ENCODE measurements around the gene GGA2.
"Not testable (repeated sequence)": the region's sequence is repeated elsewhere in the genome, so short reads cannot be mapped to it uniquely, and the experiment has no call there.

GGA2 gene

GRCh38 chr16:23478566-23478965 is 31.7 kb downstream of the GGA2 start:
- Histone ChIP-seq H3K9ac (ENCODE audit: low read length) (no peak overlapping the region), H3K4me1 (ENCODE audit: control insufficient read depth, insufficient read depth, low read length) (no peaks in the 10 kb centered on the region), H3K4me3 (ENCODE audit: low read length) (no peak overlapping the region), H3K27me3 (ENCODE audit: control insufficient read depth, insufficient read depth, low read length) (no peaks in the 10 kb centered on the region), H3K27ac (ENCODE audit: low read depth, low read length) (no peak overlapping the region), H3K36me3 (ENCODE audit: control insufficient read depth, insufficient read depth, low read length) (peaks cover 36% of the 10 kb centered on the region)

- Histone ChIP-seq H3K27ac (ENCODE audit: low read depth, low read length) (no peak overlapping the region), H3K36me3 (ENCODE audit: control insufficient read depth, insufficient read depth, low read length) (peaks cover 36% of the 10 kb centered on the region), H3K4me1 (ENCODE audit: control insufficient read depth, insufficient read depth, low read length) (no peaks in the 10 kb centered on the region), H3K27me3 (ENCODE audit: control insufficient read depth, insufficient read depth, low read length) (no peaks in the 10 kb centered on the region), H3K4me3 (ENCODE audit: low read length) (no peak overlapping the region), H3K9ac (ENCODE audit: low read length) (no peak overlapping the region)
Measured at GRCh38 chr16:23476289-23476688, 34.0 kb downstream of the GGA2 start.

GRCh38 chr16:23469814-23470213 is 40.5 kb downstream of the GGA2 start:
- H3K4me3 ChIP-seq (ENCODE audit: low read length): no peak overlapping the region
- no peak overlapping the region for H3K9ac ChIP-seq (ENCODE audit: low read length)
- H3K36me3 ChIP-seq (ENCODE audit: control insufficient read depth, insufficient read depth, low read length): peaks cover 36% of the 10 kb centered on the region
- H3K27me3 ChIP-seq (ENCODE audit: control insufficient read depth, insufficient read depth, low read length): no peaks in the 10 kb centered on the region
- no peaks in the 10 kb centered on the region for H3K4me1 ChIP-seq (ENCODE audit: control insufficient read depth, insufficient read depth, low read length)
- no peak overlapping the region for H3K27ac ChIP-seq (ENCODE audit: low read depth, low read length)

GRCh38 chr16:23466162-23466885 is 44.0 kb downstream of the GGA2 start:
- H3K4me1 ChIP-seq (ENCODE audit: control insufficient read depth, insufficient read depth, low read length): peaks cover 4% of the 10 kb centered on the region
- no peaks in the 10 kb centered on the region for H3K27me3 ChIP-seq (ENCODE audit: control insufficient read depth, insufficient read depth, low read length)
- peaks cover 25% of the 10 kb centered on the region for H3K36me3 ChIP-seq (ENCODE audit: control insufficient read depth, insufficient read depth, low read length)
- H3K9ac ChIP-seq (ENCODE audit: low read length): no peak overlapping the region
- H3K27ac ChIP-seq (ENCODE audit: low read depth, low read length): no peak overlapping the region
- H3K4me3 ChIP-seq (ENCODE audit: low read length): no peak overlapping the region

- no peak overlapping the region for H3K9ac ChIP-seq (ENCODE audit: low read length)
- H3K4me1 ChIP-seq (ENCODE audit: control insufficient read depth, insufficient read depth, low read length): peaks cover 4% of the 10 kb centered on the region
- no peak overlapping the region for H3K4me3 ChIP-seq (ENCODE audit: low read length)
- no peaks in the 10 kb centered on the region for H3K27me3 ChIP-seq (ENCODE audit: control insufficient read depth, insufficient read depth, low read length)
- no peak overlapping the region for H3K27ac ChIP-seq (ENCODE audit: low read depth, low read length)
- peaks cover 25% of the 10 kb centered on the region for H3K36me3 ChIP-seq (ENCODE audit: control insufficient read depth, insufficient read depth, low read length)
Measured at GRCh38 chr16:23465179-23465578, 45.1 kb downstream of the GGA2 start.

GRCh38 chr16:23464196-23464595 is 46.1 kb downstream of the GGA2 start:
- H3K4me3 ChIP-seq (ENCODE audit: low read length): no peak overlapping the region
- H3K4me1 ChIP-seq (ENCODE audit: control insufficient read depth, insufficient read depth, low read length): peaks cover 4% of the 10 kb centered on the region
- H3K36me3 ChIP-seq (ENCODE audit: control insufficient read depth, insufficient read depth, low read length): peaks cover 16% of the 10 kb centered on the region
- H3K9ac ChIP-seq (ENCODE audit: low read length): no peak overlapping the region
- no peak overlapping the region for H3K27ac ChIP-seq (ENCODE audit: low read depth, low read length)
- no peaks in the 10 kb centered on the region for H3K27me3 ChIP-seq (ENCODE audit: control insufficient read depth, insufficient read depth, low read length)

- H3K27ac ChIP-seq (ENCODE audit: low read depth, low read length): peak overlapping the region; percentile 13
- not testable (repeated sequence) for H3K9ac ChIP-seq (ENCODE audit: low read length); H3K4me3 ChIP-seq (ENCODE audit: low read length); H3K27me3 ChIP-seq (ENCODE audit: control insufficient read depth, insufficient read depth, low read length); H3K4me1 ChIP-seq (ENCODE audit: control insufficient read depth, insufficient read depth, low read length)
- peaks cover 10% of the 10 kb centered on the region for H3K36me3 ChIP-seq (ENCODE audit: control insufficient read depth, insufficient read depth, low read length)
Measured at GRCh38 chr16:23462994-23463393, 47.3 kb downstream of the GGA2 start.

GRCh38 chr16:23453338-23454052 is 56.8 kb downstream of the GGA2 start:
- Histone ChIP-seq H3K4me1 (ENCODE audit: control insufficient read depth, insufficient read depth, low read length) (peaks cover 2% of the 10 kb centered on the region), H3K9ac (ENCODE audit: low read length) (no peak overlapping the region), H3K36me3 (ENCODE audit: control insufficient read depth, insufficient read depth, low read length) (no peaks in the 10 kb centered on the region), H3K4me3 (ENCODE audit: low read length) (peak overlapping the region; percentile 91), H3K27ac (ENCODE audit: low read depth, low read length) (no peak overlapping the region), H3K27me3 (ENCODE audit: control insufficient read depth, insufficient read depth, low read length) (no peaks in the 10 kb centered on the region)

- Histone ChIP-seq H3K4me1 (ENCODE audit: control insufficient read depth, insufficient read depth, low read length) (peaks cover 2% of the 10 kb centered on the region), H3K27ac (ENCODE audit: low read depth, low read length) (peak within 1 kb of the TSS; percentile 83), H3K4me3 (ENCODE audit: low read length) (peak within 1 kb of the TSS; percentile 91), H3K9ac (ENCODE audit: low read length) (peak within 1 kb of the TSS; percentile 47), H3K36me3 (ENCODE audit: control insufficient read depth, insufficient read depth, low read length) (no peaks in the 10 kb centered on the region), H3K27me3 (ENCODE audit: control insufficient read depth, insufficient read depth, low read length) (no peaks in the 10 kb centered on the region)
Measured at GRCh38 chr16:23452572-23453337, 57.5 kb downstream of the GGA2 start, which contains the start of gene COG7. COG7 (minus strand) TSS chr16:23453189; CDS start chr16:23452994, 195 bp downstream.

- Histone ChIP-seq H3K4me3 (ENCODE audit: low read length) (peak overlapping the region; percentile 91), H3K27me3 (ENCODE audit: control insufficient read depth, insufficient read depth, low read length) (no peaks in the 10 kb centered on the region), H3K9ac (ENCODE audit: low read length) (peak overlapping the region; percentile 47), H3K36me3 (ENCODE audit: control insufficient read depth, insufficient read depth, low read length) (no peaks in the 10 kb centered on the region), H3K4me1 (ENCODE audit: control insufficient read depth, insufficient read depth, low read length) (peaks cover 2% of the 10 kb centered on the region), H3K27ac (ENCODE audit: low read depth, low read length) (peak overlapping the region; percentile 83)
Measured at GRCh38 chr16:23452221-23452571, 58.1 kb downstream of the GGA2 start.

- no peaks in the 10 kb centered on the region for H3K27me3 ChIP-seq (ENCODE audit: control insufficient read depth, insufficient read depth, low read length)
- peaks cover 8% of the 10 kb centered on the region for H3K36me3 ChIP-seq (ENCODE audit: control insufficient read depth, insufficient read depth, low read length)
- no peak overlapping the region for H3K4me3 ChIP-seq (ENCODE audit: low read length)
- no peak overlapping the region for H3K27ac ChIP-seq (ENCODE audit: low read depth, low read length)
- no peak overlapping the region for H3K9ac ChIP-seq (ENCODE audit: low read length)
- H3K4me1 ChIP-seq (ENCODE audit: control insufficient read depth, insufficient read depth, low read length): peaks cover 2% of the 10 kb centered on the region
Measured at GRCh38 chr16:23448392-23448791, 61.9 kb downstream of the GGA2 start.

- H3K27ac ChIP-seq (ENCODE audit: low read depth, low read length); H3K4me3 ChIP-seq (ENCODE audit: low read length); H3K9ac ChIP-seq (ENCODE audit: low read length); H3K4me1 ChIP-seq (ENCODE audit: control insufficient read depth, insufficient read depth, low read length); H3K27me3 ChIP-seq (ENCODE audit: control insufficient read depth, insufficient read depth, low read length): not testable (repeated sequence)
- peaks cover 15% of the 10 kb centered on the region for H3K36me3 ChIP-seq (ENCODE audit: control insufficient read depth, insufficient read depth, low read length)
Measured at GRCh38 chr16:23437542-23437941, 72.8 kb downstream of the GGA2 start.
